Measurements from ENCODE around the gene AGPAT3. TPM values are rescaled to one million over a fixed set of nuclear protein-coding genes. Genes with fewer than 3 reads are reported as not detected.
A peak's percentile ranks its signal among the peaks of the same experiment; 100 is the strongest.

Gene AGPAT3
- total RNA-seq, 4 donors from 2014 or later = 31.7 to 35.7 (median 33.0) TPM

DNA sequence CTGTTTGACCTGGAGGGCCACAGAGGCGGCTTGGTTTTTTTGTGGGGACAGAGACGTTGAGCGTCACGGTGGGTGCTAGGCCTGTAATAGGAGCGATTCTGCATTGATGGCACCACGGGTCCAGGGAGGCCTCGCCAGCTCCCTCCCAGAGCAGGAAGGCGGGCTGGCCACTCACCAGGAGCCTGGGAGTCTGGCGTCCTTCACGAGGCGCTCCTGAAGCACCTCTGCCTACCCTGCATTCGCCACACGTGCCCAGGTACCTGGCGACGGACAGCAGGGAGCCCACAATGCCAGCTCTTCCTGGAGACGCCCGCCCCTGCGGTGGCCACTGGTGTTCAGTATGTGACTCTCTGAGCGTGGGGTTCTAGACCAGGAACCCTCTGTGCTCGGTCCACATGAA is 77.2 kb downstream of the AGPAT3 start:
- Histone ChIP-seq H3K4me3 (no peak overlapping the region), H3K36me3 (peaks cover 0 to 39% (median 0%) of the 10 kb centered on the region in 3 donors), H3K9me3 (no peaks in the 10 kb centered on the region), H3K27me3 (no peaks in the 10 kb centered on the region), H3K27ac (no peak overlapping the region), H3K4me1 (peaks cover 16 to 44% (median 26%) of the 10 kb centered on the region in 3 donors)
- no peak for DNase-seq
- WGBS, 2 donors = no CpG with 5 or more reads among the region's 20 CpGs
- intact Hi-C loops (cut with DNase I) = no loop called here
- no peak for TF ChIP-seq POLR2A (IDR thresholded peaks at IDR 0.05)
- TF ChIP-seq, protein P1, sequence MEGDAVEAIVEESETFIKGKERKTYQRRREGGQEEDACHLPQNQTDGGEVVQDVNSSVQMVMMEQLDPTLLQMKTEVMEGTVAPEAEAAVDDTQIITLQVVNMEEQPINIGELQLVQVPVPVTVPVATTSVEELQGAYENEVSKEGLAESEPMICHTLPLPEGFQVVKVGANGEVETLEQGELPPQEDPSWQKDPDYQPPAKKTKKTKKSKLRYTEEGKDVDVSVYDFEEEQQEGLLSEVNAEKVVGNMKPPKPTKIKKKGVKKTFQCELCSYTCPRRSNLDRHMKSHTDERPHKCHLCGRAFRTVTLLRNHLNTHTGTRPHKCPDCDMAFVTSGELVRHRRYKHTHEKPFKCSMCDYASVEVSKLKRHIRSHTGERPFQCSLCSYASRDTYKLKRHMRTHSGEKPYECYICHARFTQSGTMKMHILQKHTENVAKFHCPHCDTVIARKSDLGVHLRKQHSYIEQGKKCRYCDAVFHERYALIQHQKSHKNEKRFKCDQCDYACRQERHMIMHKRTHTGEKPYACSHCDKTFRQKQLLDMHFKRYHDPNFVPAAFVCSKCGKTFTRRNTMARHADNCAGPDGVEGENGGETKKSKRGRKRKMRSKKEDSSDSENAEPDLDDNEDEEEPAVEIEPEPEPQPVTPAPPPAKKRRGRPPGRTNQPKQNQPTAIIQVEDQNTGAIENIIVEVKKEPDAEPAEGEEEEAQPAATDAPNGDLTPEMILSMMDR (IDR thresholded peaks at IDR 0.05) = no peak

DNA sequence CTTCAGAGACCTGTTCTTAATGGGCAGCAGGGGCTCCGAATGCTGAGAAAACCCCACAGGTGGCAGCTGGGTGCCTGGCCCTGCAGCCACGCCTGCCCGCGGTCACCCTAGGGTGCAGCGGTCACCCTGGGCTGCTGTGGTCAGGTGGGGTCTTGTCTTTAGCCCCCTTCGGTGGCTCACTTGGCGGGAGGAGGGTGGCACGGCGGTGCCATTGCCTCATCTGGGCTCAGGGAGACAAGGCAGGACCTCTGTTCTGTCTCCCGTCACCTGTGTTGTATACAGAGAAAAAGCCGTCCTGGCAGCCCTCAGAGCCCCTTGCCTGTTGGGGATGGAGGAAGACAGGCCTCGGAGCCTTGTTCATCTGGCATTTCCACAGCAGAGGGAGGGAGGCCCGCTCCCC is 77.6 kb downstream of the AGPAT3 start:
- DNase-seq = no peak
- peaks cover 0 to 41% (median 0%) of the 10 kb centered on the region in 3 donors for H3K36me3 ChIP-seq
- TF ChIP-seq, protein P1 (IDR thresholded peaks at IDR 0.05) = no peak
- intact Hi-C loops (cut with DNase I) = no loop called here
- H3K27me3 ChIP-seq = no peaks in the 10 kb centered on the region
- H3K9me3 ChIP-seq = no peaks in the 10 kb centered on the region
- no peak overlapping the region for H3K4me3 ChIP-seq
- no peak overlapping the region for H3K27ac ChIP-seq
- peaks cover 16 to 40% (median 26%) of the 10 kb centered on the region in 3 donors for H3K4me1 ChIP-seq
- 86% methylated on average over 4 of the region's 13 CpGs; no CpG with 5 or more reads in 1 of the 2 donors for WGBS, 2 donors

DNA sequence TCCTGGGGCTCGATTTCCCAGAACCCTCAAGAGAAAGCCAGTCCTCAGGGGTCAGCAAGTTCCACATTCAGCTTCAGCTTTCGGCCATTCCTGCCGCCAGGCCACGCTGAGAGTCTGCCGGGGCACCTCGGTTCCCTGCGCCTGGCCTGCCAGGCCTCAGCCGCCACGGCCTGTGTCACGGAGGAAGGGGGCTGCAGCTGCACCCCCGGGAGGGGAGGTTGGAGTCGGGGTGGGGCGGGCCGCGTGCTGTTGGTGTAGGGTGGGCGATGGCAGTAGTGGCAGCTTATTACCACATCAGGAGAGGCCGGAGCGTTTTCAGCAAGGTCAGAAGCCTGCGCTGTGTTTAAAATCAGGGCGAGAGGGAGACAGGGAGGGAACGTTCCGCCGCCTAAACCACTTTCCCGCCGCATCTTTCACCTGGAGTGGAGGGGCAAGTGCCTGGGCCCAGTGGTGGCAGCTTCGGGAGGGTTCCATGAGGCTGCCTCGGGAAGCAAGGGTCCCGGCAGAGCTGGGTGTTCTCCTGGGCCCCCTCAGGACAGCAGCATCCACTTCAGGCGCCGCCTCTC is 78.6 kb downstream of the AGPAT3 start:
- no peak for TF ChIP-seq POLR2A (IDR thresholded peaks at IDR 0.05)
- TF ChIP-seq, protein P1 (IDR thresholded peaks at IDR 0.05) = no peak
- H3K27ac ChIP-seq = no peak overlapping the region
- H3K27me3 ChIP-seq = no peaks in the 10 kb centered on the region
- peaks cover 0 to 51% (median 0%) of the 10 kb centered on the region in 3 donors for H3K36me3 ChIP-seq
- intact Hi-C loops (cut with DNase I) = no loop called here
- peaks cover 16 to 35% (median 24%) of the 10 kb centered on the region in 3 donors for H3K4me1 ChIP-seq
- peaks cover 0 to under 1% (median 0%) of the 10 kb centered on the region in 3 donors for H3K9me3 ChIP-seq
- WGBS, 2 donors = 88 to 96% methylated on average over 9 of the region's 30 CpGs
- no peak for DNase-seq
- no peak overlapping the region for H3K4me3 ChIP-seq

DNA sequence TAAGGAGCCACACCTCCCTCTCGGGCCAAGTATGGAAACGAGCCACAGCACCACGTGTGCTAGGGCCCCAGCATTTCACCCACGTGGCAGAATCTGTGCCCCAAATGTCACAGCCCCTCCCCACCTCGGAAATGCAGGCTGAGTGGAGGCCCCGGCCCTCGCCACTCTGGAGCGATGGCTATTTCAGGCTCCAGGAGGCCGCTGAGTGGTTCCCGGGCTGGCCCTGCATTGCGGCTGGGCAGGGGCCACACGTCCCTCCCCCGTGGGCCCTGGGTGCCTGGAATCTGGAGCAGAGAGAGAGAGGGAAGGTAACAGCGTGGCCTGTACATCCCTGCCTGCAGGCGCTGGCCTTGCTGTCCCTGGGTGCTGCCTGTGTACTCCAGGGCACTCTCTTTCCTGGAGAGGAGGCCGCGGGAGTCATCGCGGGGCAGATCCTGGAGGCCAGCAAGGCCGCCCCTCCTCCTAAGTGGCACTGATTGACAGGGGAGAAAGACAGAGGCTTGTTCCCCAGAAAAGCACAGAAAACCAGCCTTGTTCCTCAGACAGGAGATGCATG is 79.1 kb downstream of the AGPAT3 start:
- H3K9me3 ChIP-seq = peaks cover 0 to 6% (median 5%) of the 10 kb centered on the region in 3 donors
- H3K4me1 ChIP-seq = peaks cover 10 to 29% (median 20%) of the 10 kb centered on the region in 3 donors
- TF ChIP-seq POLR2A (IDR thresholded peaks at IDR 0.05) = no peak
- TF ChIP-seq, protein P1 (IDR thresholded peaks at IDR 0.05) = no peak
- peaks cover 0 to 57% (median 0%) of the 10 kb centered on the region in 3 donors for H3K36me3 ChIP-seq
- H3K4me3 ChIP-seq = no peak overlapping the region
- WGBS, 2 donors = 69 to 91% methylated on average over 11 to 13 of the region's 20 CpGs
- no peak for DNase-seq
- H3K27ac ChIP-seq = peak overlapping the region in 3 of 4 donors; percentile 16 to 34 (median 30)
- intact Hi-C loops (cut with DNase I) = no loop called here
- no peaks in the 10 kb centered on the region for H3K27me3 ChIP-seq

DNA sequence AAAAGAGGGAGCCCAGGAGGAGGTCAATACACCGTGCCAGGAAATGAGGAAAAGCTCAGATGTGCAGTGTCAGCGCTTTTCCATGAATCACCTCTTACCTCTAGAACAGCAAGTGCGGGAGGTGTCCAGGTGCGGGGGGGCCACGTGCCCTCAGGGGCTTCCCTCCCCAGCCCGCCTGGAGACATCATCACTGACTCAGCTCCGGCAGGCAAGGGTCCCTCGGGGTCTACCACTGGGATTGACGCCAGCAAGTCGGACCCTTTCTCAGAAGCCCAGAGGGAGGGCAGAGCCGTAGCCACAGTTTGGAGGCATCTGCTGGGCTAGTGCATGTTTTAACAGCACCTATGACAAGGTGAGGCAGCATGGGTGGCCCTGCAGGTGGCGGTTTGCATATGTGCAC is 79.7 kb downstream of the AGPAT3 start:
- DNase-seq = no peak
- peaks cover 0 to 11% (median 8%) of the 10 kb centered on the region in 3 donors for H3K9me3 ChIP-seq
- H3K4me1 ChIP-seq = peaks cover 9 to 24% (median 17%) of the 10 kb centered on the region in 3 donors
- intact Hi-C loops (cut with DNase I) = no loop called here
- WGBS, 2 donors = 20 to 62% methylated on average over 2 to 3 of the region's 12 CpGs
- peak overlapping the region in 1 of 4 donors; percentile 30 for H3K27ac ChIP-seq
- TF ChIP-seq POLR2A (IDR thresholded peaks at IDR 0.05) = no peak
- TF ChIP-seq, protein P1 (IDR thresholded peaks at IDR 0.05) = no peak
- peaks cover 0 to 59% (median 0%) of the 10 kb centered on the region in 3 donors for H3K36me3 ChIP-seq
- H3K4me3 ChIP-seq = no peak overlapping the region
- no peaks in the 10 kb centered on the region for H3K27me3 ChIP-seq

Data from esophagus squamous epithelium (tissue), 5 donors.